Prostate gland (tissue), 2 donors: ENCODE measurements around the gene BABAM2.
A peak's percentile ranks its signal among the peaks of the same experiment; 100 is the strongest.

Source experiments
- CTCF ChIP-seq, 4 experiments: fragments of 200-600 bp in 2 of 4; fragments of 450-650 bp in 2 of 4; sonication (generic) in 2 of 4; IDR thresholded peaks; 1 replicate in 3 of 4; 2 replicates in 1 of 4; pipeline ENCODE4 v1.5.1; 2016 to 2019; ENCODE audit warnings: antibody characterized with exemption in 4 of 4, mild to moderate bottlenecking in 2 of 4, moderate library complexity in 2 of 4
- POLR2A ChIP-seq: fragments of 450-650 bp; IDR thresholded peaks from one replicate; pipeline ENCODE4 v1.6.1; 2016; ENCODE audit warnings: antibody characterized with exemption, mild to moderate bottlenecking
- POLR2AphosphoS5 ChIP-seq: sonication (generic); formaldehyde crosslinking; IDR thresholded peaks from one replicate; pipeline ENCODE4 v1.6.1; 2017; ENCODE audit warnings: antibody characterized with exemption

- TF ChIP-seq CTCF (IDR thresholded peaks at IDR 0.05), result no peak
- no peak for TF ChIP-seq POLR2A
- TF ChIP-seq POLR2AphosphoS5, result peak; percentile 22
These were observed 428.1 kb downstream of the BABAM2 start for GRCh38 chr2:28318462-28319117.
